ENCODE data around the gene USP15. TPM values are rescaled to one million over a fixed set of nuclear protein-coding genes. Genes with fewer than 3 reads are reported as not detected.
"Not testable (repeated sequence)": the region's sequence is repeated elsewhere in the genome, so short reads cannot be mapped to it uniquely, and the experiment has no call there.

Gene USP15
- total RNA-seq, 1 experiment from 2014 or later = 42.9 TPM

- no peak overlapping the region for H3K4me3 ChIP-seq (ENCODE audit: low read depth, low read length)
- no peak overlapping the region for H3K27ac Mint-ChIP-seq (ENCODE audit: unreplicated experiment)
- H3K4me1 Mint-ChIP-seq (ENCODE audit: low read depth, unreplicated experiment) = no peaks in the 10 kb centered on the region
- no peaks in the 10 kb centered on the region for H3K36me3 Mint-ChIP-seq (ENCODE audit: insufficient read depth, unreplicated experiment)
- TF ChIP-seq CTCF (IDR thresholded peaks at IDR 0.05; ENCODE audit: insufficient read depth in 1 of 2, low read depth in 1 of 2, low read length in 1 of 2, severe bottlenecking in 1 of 2, unreplicated experiment in 1 of 2) = no peak
- DNase-seq = no peak
- BruUV-seq (replicated peaks) = no TSS peak
- H3K4me3 Mint-ChIP-seq (ENCODE audit: unreplicated experiment) = no peak overlapping the region
- peaks cover 4% of the 10 kb centered on the region for H3K27me3 Mint-ChIP-seq (ENCODE audit: insufficient read depth, unreplicated experiment)
- POLR2A ChIA-PET = no interaction called here
- no peaks in the 10 kb centered on the region for H3K27me3 ChIP-seq (replicated peaks; ENCODE audit: control insufficient read depth, insufficient read depth, low read length)
- CTCF ChIA-PET = no interaction called here
- intact Hi-C loops (cut with micrococcal nuclease; ENCODE audit: unreplicated experiment) = no loop called here
- H3K36me3 ChIP-seq (ENCODE audit: control insufficient read depth, insufficient read depth, low read length) = no peaks in the 10 kb centered on the region
- H3K9me3 Mint-ChIP-seq (ENCODE audit: unreplicated experiment) = peaks cover 17% of the 10 kb centered on the region
- peaks cover 4% of the 10 kb centered on the region for H3K9me3 ChIP-seq
- H3K4me1 ChIP-seq = no peaks in the 10 kb centered on the region
These were observed 186.7 kb downstream of the USP15 start for GRCh38 chr12:62446754-62447452.

GRCh38 chr12:62448436-62448835, 188.2 kb downstream of the USP15 start:
- intact Hi-C loops (cut with micrococcal nuclease; ENCODE audit: unreplicated experiment) = no loop called here
- peaks cover 5% of the 10 kb centered on the region for H3K27me3 Mint-ChIP-seq (ENCODE audit: insufficient read depth, unreplicated experiment)
- H3K4me3 Mint-ChIP-seq (ENCODE audit: unreplicated experiment) = no peak overlapping the region
- no peak overlapping the region for H3K4me3 ChIP-seq (ENCODE audit: low read depth, low read length)
- H3K36me3 Mint-ChIP-seq (ENCODE audit: insufficient read depth, unreplicated experiment) = no peaks in the 10 kb centered on the region
- no TSS peak for BruUV-seq (replicated peaks)
- ChIA-PET POLR2A (no interaction called here), CTCF (no interaction called here)
- no peaks in the 10 kb centered on the region for H3K4me1 Mint-ChIP-seq (ENCODE audit: low read depth, unreplicated experiment)
- peaks cover 1% of the 10 kb centered on the region for H3K9me3 Mint-ChIP-seq (ENCODE audit: unreplicated experiment)
- peaks cover 4% of the 10 kb centered on the region; the same call in 1 of the 2 replicates for H3K9me3 ChIP-seq
- no peaks in the 10 kb centered on the region for H3K36me3 ChIP-seq (ENCODE audit: control insufficient read depth, insufficient read depth, low read length)
- H3K27ac Mint-ChIP-seq (ENCODE audit: unreplicated experiment) = no peak overlapping the region
- TF ChIP-seq CTCF (IDR thresholded peaks at IDR 0.05; ENCODE audit: insufficient read depth in 1 of 2, low read depth in 1 of 2, low read length in 1 of 2, severe bottlenecking in 1 of 2, unreplicated experiment in 1 of 2) = no peak
- no peaks in the 10 kb centered on the region for H3K27me3 ChIP-seq (replicated peaks; ENCODE audit: control insufficient read depth, insufficient read depth, low read length)
- H3K4me1 ChIP-seq = no peaks in the 10 kb centered on the region
- DNase-seq = no peak

GRCh38 chr12:62455429-62455828, 195.2 kb downstream of the USP15 start:
- H3K27me3 Mint-ChIP-seq (ENCODE audit: insufficient read depth, unreplicated experiment); H3K27ac Mint-ChIP-seq (ENCODE audit: unreplicated experiment); intact Hi-C loops (cut with micrococcal nuclease; ENCODE audit: unreplicated experiment); BruUV-seq (replicated peaks); H3K4me3 ChIP-seq (ENCODE audit: low read depth, low read length); H3K4me1 Mint-ChIP-seq (ENCODE audit: low read depth, unreplicated experiment); H3K27me3 ChIP-seq (replicated peaks; ENCODE audit: control insufficient read depth, insufficient read depth, low read length); H3K4me1 ChIP-seq; CTCF ChIA-PET; H3K36me3 Mint-ChIP-seq (ENCODE audit: insufficient read depth, unreplicated experiment); DNase-seq; H3K4me3 Mint-ChIP-seq (ENCODE audit: unreplicated experiment); H3K9me3 ChIP-seq; H3K36me3 ChIP-seq (ENCODE audit: control insufficient read depth, insufficient read depth, low read length): not testable (repeated sequence)
- POLR2A ChIA-PET = interaction anchor here (0.7 kb wide), 1 partner anchor 1514 kb away, joined by 4 read pairs; no protein-coding TSS in a partner anchor
- peaks cover 16% of the 10 kb centered on the region for H3K9me3 Mint-ChIP-seq (ENCODE audit: unreplicated experiment)

Data from Caco-2 (cell line).